Lower leg skin (tissue), 4 donors: ENCODE measurements around the gene DUSP19. TPM values are rescaled to one million over a fixed set of nuclear protein-coding genes. Genes with fewer than 3 reads are reported as not detected.
"Not testable (repeated sequence)": the region's sequence is repeated elsewhere in the genome, so short reads cannot be mapped to it uniquely, and the experiment has no call there.

ENCODE experiments used
- DNase-seq, 2 donors: peaks; one replicate each; pipeline ENCODE4 v3.0.0-alpha.2; 2019; ENCODE audit warnings: low spot score in 2 of 2
- H3K4me3 ChIP-seq: fragments of 200-600 bp; sonication (generic); 2 replicates; pipeline ENCODE4 v1.5.1; 2017; ENCODE audit warnings: mild to moderate bottlenecking, low read depth; ENCODE audit not compliant: poor library complexity, severe bottlenecking
- CTCF ChIP-seq, 3 donors: fragments of 450-650 bp; IDR thresholded peaks; one replicate each; pipeline ENCODE4 v1.5.1; 2016; ENCODE audit warnings: antibody characterized with exemption in 3 of 3, mild to moderate bottlenecking in 3 of 3, moderate library complexity in 2 of 3
- POLR2A ChIP-seq, 2 donors: fragments of 450-650 bp; IDR thresholded peaks; one replicate each; pipeline ENCODE4 v1.6.1; 2016 to 2017; ENCODE audit warnings: antibody characterized with exemption in 2 of 2, mild to moderate bottlenecking in 1 of 2, moderate library complexity in 1 of 2
- WGBS, 2 donors: methylation state at CpG; one replicate each; pipeline ENCODE4 v1.1.5; 2018; 5-methylcytosine and 5-hydroxymethylcytosine counted together
- intact Hi-C: fragments of 100-400 bp; cut with DNase I; formaldehyde crosslinking; loops from one replicate; pipeline ENCODE4 v1.15.0; 2023; ENCODE audit warnings: low total_unique reads
- total RNA-seq, 4 donors: library from RNA; depleted of rRNA; stranded (reverse); fragments of >200 nt; gene quantifications; one replicate each; pipeline ENCODE4 v1.1.0, GENCODE V29; 2016

Gene DUSP19
- total RNA-seq, 4 donors from 2014 or later = 1.1 to 2.0 (median 1.5) TPM

GRCh38 chr2:183035954-183036669 is 42.4 kb upstream of the DUSP19 start:
- no peak for DNase-seq
- intact Hi-C loops = no loop called here
- no peak for TF ChIP-seq POLR2A (IDR thresholded peaks at IDR 0.05)
- TF ChIP-seq CTCF (IDR thresholded peaks at IDR 0.05) = no peak
- H3K4me3 ChIP-seq = no peak overlapping the region
- 29 to 40% methylated on average over 2 of the region's 2 CpGs for WGBS, 2 donors

GRCh38 chr2:183037074-183037552 is 41.4 kb upstream of the DUSP19 start:
- H3K4me3 ChIP-seq = peak overlapping the region; percentile 82
- intact Hi-C loops = no loop called here
- WGBS, 2 donors = 5 to 7% methylated on average over 4 of the region's 4 CpGs
- TF ChIP-seq POLR2A (IDR thresholded peaks at IDR 0.05) = no peak
- no peak for DNase-seq

- TF ChIP-seq POLR2A (IDR thresholded peaks at IDR 0.05) (no peak), CTCF (IDR thresholded peaks at IDR 0.05) (no peak)
- 0% methylated on average over 17 to 37 of the region's 91 CpGs for WGBS, 2 donors
- peak; percentile 27 to 92 for DNase-seq
- intact Hi-C loops = no loop called here
- peak overlapping the region; percentile 82 for H3K4me3 ChIP-seq
Observed at GRCh38 chr2:183037553-183038340, 40.8 kb upstream of the DUSP19 start.

- peak within 1 kb of the TSS; percentile 82 for H3K4me3 ChIP-seq
- peak; percentile 82 to 97 for DNase-seq
- intact Hi-C loops = no loop called here
- WGBS, 2 donors = 2% methylated on average over 25 to 45 of the region's 68 CpGs
- TF ChIP-seq CTCF (IDR thresholded peaks at IDR 0.05) (no peak), POLR2A (IDR thresholded peaks at IDR 0.05) (no peak)
Observed at GRCh38 chr2:183038341-183039300, 39.9 kb upstream of the DUSP19 start, which contains the start of gene NCKAP1. Gene NCKAP1, minus strand, starts transcription at chr2:183038457. Its CDS starts 358 bp downstream, at chr2:183038099.

- DNase-seq = no peak
- H3K4me3 ChIP-seq = no peak overlapping the region
- 83 to 96% methylated on average over 2 of the region's 2 CpGs for WGBS, 2 donors
- TF ChIP-seq CTCF (IDR thresholded peaks at IDR 0.05) = no peak
- TF ChIP-seq POLR2A (IDR thresholded peaks at IDR 0.05) = no peak
- intact Hi-C loops = no loop called here
Observed at GRCh38 chr2:183040604-183041003, 37.9 kb upstream of the DUSP19 start.

GRCh38 chr2:183043580-183043979 is 35.0 kb upstream of the DUSP19 start:
- DNase-seq, H3K4me3 ChIP-seq, intact Hi-C loops: not testable (repeated sequence)
- WGBS, 2 donors = 87 to 92% methylated on average over 8 of the region's 8 CpGs

GRCh38 chr2:183047486-183048125 is 30.9 kb upstream of the DUSP19 start:
- WGBS, 2 donors = 94 to 96% methylated on average over 5 of the region's 5 CpGs

More at GRCh38 chr2:183047486-183048125, 30.9 kb upstream of the DUSP19 start:
- H3K4me3 ChIP-seq, intact Hi-C loops, DNase-seq: not testable (repeated sequence)
